COLO668 (cell line): ENCODE measurements around the gene GRM4.

Experiments used
- DNase-seq: peaks from one replicate; lab custom pipeline; 2025; ENCODE audit not compliant: unreplicated experiment; lab: John Stamatoyannopoulos, UW

GRM4 gene

DNA sequence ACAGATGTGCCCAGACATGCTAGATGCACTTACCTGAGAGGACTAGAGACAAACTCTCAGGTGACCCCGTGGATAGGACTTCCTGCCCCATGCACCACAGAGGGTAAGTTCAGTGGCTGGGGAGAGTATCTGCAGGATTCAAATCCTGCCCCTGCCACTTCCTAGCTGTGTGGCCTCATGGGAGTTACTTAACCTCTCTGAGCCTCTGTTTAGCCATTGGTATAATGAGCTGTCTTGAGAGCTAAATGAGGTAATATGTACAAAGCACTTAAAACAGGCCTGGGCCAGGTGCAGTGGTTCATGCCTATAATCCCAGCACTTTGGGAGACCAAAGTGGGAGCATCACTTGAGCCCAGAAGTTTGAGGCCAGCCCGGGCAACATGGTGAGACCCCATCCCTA lies 59.3 kb downstream of the GRM4 start:
- no peak for DNase-seq

- no peak for DNase-seq
Observed at GRCh38 chr6:34085453-34086170, 60.3 kb downstream of the GRM4 start.

GRCh38 chr6:34084591-34085290 lies 61.1 kb downstream of the GRM4 start:
- DNase-seq = peak; percentile 21

DNA sequence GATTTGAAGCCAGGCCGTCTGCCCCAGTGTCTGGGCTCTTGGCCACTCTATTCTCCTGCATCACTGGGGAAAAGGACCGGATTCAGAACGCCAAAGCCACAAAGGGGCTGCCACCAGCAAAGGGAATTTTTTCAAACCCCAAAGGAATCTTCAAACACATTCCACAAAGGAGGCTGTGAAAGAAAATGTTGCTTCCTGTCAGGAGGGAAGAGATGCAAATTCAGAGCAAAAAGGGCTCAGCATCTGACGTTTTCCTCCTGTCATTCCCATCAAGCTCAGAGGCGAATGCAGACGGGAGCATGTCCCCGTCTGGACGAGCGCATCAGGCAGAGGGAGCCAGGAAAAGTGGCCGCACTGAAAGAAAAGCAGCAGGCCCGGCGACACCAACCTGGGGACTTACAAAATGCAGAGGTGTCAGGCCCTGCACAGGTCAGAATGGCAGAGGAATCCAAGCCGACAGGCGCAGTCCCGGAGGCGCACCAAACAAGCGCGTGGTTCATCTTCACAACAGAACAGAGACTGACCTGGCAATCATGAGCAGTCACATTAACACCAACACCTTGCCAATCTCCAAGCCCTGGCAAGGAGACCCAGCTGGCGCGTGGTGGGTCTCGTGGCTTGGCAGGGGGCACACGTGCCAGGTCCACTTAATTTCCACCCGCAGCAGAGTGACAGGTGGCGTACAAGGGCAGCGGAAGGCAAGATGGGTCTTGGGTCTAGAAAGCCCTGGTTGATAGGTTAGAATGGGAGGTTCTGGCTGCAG lies 62.8 kb downstream of the GRM4 start:
- DNase-seq = no peak

DNA sequence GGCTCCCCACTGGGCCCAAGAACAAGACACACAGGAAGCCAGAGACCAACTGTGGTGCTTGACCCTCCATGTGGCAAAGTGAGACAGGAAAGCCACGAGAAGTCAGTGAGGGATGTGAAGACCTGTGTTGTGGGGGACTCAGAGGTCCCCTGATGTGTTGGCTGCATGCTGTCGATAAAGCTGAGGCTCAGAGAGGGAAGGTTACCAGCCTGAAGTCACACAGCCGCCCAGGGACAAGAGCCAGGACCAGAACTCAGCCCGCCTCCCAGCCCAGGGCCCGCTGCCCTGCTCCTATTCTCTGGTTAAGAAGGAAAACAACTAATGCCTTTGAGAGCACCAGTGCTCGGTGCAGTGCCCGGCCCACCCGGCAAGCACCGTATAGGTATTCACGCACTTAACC lies 63.5 kb downstream of the GRM4 start:
- DNase-seq = no peak

GRCh38 chr6:34080357-34080756 lies 65.5 kb downstream of the GRM4 start:
- no peak for DNase-seq

- DNase-seq = no peak
Observed at GRCh38 chr6:34079899-34080298, 66.0 kb downstream of the GRM4 start.

DNA sequence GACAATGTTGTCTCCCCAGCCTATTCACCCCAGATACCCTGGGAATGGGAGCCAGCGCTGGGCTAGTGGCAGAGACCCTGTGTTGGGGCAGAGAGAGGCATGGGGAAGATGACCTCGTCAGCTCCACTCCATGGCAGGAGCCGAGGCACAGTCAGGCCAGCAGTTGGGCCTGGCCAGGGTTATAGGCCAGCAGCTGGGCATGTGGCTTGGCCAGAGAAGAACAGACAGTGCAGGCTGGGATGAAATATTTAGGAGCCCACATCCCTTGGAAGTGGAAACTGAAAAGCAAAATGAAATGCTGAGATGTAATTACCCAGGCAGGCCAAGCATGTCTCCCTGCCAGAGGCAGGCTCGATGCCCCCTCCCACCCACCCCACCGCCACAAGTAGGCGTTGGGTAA lies 70.0 kb downstream of the GRM4 start:
- DNase-seq = no peak

- no peak for DNase-seq
Observed at GRCh38 chr6:34074064-34074742, 71.7 kb downstream of the GRM4 start.

- DNase-seq = no peak
Observed at GRCh38 chr6:34073540-34073939, 72.3 kb downstream of the GRM4 start.

DNA sequence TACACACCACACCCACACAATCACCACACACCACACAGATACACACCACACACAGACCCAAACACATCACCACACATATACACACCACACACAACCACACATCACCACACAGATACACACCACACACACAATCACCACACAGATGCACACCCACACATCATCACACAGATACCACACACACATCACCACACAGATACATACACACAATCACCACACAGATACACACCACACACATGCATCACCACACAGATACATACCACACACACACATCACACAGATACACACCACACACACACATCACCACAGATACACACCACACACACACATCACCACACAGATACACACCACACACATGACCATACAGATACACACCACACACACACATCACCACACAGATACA lies 73.2 kb downstream of the GRM4 start:
- no peak for DNase-seq

GRCh38 chr6:34071884-34072379 lies 74.0 kb downstream of the GRM4 start:
- no peak for DNase-seq

GRCh38 chr6:34071136-34071883 lies 74.6 kb downstream of the GRM4 start:
- no peak for DNase-seq

DNA sequence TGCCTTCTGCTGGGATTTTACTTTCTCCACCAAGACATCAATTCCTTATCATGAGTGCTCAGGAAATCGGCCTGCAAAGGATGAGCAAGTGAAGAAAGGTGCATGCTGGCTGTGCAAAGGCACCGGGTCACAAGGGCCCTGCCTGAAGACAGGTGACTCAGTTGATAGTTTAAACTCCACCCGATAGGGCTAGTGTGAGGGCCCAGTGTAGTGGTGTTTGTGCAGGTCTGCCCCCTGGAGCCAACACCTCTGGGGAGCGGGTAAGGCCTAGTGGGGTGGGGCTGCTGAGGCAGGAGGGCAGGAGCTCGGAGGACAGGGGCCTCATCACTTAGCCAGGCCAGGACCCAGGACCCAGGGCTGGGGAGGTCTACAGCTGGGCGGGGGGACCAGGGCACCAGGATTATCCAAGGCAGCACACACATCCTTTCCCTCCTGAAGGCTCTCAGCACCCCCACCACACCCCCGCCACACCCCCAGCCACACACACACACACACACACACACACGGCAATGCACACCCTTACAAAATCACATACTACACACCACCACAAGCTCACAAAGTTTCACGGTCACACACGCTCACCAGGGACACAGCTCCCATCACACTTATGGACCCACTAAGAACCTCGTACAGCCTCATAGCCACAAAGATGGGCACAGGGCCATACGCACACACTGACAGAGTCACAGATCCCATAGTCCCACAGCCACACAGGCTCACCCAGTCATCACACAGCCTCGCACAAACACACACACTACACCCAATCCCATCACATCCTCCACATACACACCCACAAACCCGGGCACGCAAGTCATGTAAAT lies 75.4 kb downstream of the GRM4 start:
- DNase-seq = no peak

- no peak for DNase-seq
Observed at GRCh38 chr6:34068462-34069044, 77.3 kb downstream of the GRM4 start.

- DNase-seq = no peak
Observed at GRCh38 chr6:34067814-34068213, 78.1 kb downstream of the GRM4 start.

- no peak for DNase-seq
Observed at GRCh38 chr6:34066772-34067770, 78.8 kb downstream of the GRM4 start.

GRCh38 chr6:34066218-34066571 lies 79.7 kb downstream of the GRM4 start:
- DNase-seq = no peak
